Measurements from ENCODE around the gene FOXL3.

DNA sequence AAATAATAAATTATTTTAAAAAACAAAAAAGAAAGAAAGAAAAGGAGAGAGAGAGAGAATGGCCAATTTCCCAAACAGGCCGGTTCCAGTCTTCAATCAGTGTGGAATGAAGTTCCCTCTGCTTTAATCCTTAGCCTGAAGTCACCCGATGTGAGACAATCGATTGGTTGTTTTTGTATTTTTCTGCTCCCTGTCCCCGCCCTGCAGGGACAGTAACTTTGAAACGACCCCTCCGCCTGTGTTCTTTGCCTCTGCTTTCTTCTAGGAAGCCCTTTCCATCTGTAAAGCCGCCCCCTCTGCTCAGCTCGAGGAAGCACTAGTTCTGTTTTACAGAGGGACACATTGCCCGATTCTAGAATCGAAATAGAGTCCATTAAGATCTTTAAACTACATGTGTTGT lies 33.4 kb downstream of the FOXL3 start:
- TF ChIP-seq CTCF (IDR thresholded peaks at IDR 0.05) = no peak
- no peak for TF ChIP-seq POLR2AphosphoS5 (IDR thresholded peaks at IDR 0.05; ENCODE audit: low read depth, low read length)
- TF ChIP-seq REST (IDR thresholded peaks at IDR 0.05; ENCODE audit: insufficient read depth in 1 of 2, low read depth in 2 of 2, low read length in 1 of 2) = no peak
- no peak for TF ChIP-seq SIN3A (IDR thresholded peaks at IDR 0.05; ENCODE audit: borderline replicate concordance, insufficient read depth, low read depth, low read length)
- TF ChIP-seq TCF7L2 (IDR thresholded peaks at IDR 0.05; ENCODE audit: low read depth, low read length) = no peak

All from Panc1 (cell line).